H54 (cell line): Measurements from ENCODE around the gene REL.
"Not testable (repeated sequence)": the region's sequence is repeated elsewhere in the genome, so short reads cannot be mapped to it uniquely, and the experiment has no call there.

Experiments used
- DNase-seq: peaks from one replicate; pipeline ENCODE4 v3.0.0; 2011; ENCODE audit warnings: low spot score, mixed read lengths; ENCODE audit not compliant: insufficient read length
- FAIRE-seq: peaks from 3 replicates; lab custom pipeline; 2011; peaks lifted over from hg19 to GRCh38; lab: Jason Lieb, UNC
- POLR2A ChIP-seq: IDR thresholded peaks from 2 replicates; pipeline ENCODE4 v1.6.1; 2011; ENCODE audit warnings: low read depth, mild to moderate bottlenecking, low read length

The REL gene

DNA sequence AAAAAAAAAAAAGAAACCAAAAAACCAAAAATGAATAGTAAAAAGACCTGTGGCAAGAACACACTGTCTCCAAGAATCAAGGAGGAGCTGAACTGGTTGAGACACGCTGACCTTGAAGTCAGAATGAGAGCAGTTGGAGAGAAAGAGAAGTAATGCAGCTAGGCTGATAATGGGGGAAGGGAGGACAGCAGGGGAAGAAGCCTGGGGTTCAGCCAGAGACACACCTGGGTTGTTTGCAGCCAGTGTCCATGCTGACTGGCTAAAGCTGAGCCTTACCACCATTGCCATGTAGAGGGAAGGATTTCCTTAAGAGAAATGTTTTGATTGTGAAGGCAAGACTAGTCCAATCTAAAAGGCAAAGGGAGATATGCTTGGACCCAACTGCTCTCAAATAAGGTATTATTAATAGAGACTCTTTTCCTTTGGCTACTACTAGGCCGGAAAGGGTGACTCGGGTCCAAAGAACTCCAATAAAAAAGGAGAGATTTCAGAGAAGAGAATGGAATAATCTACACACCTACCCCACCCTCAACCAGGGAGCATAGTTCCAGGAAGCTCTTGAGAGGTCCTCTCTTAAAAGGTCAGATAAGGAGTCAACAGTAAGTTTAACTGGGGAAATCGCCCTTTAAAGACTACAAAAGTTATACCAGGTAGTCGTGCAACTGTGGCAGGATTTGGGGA is 25.2 kb upstream of the REL start:
- DNase-seq (no peak), FAIRE-seq (no peak)
- TF ChIP-seq POLR2A: no peak

DNA sequence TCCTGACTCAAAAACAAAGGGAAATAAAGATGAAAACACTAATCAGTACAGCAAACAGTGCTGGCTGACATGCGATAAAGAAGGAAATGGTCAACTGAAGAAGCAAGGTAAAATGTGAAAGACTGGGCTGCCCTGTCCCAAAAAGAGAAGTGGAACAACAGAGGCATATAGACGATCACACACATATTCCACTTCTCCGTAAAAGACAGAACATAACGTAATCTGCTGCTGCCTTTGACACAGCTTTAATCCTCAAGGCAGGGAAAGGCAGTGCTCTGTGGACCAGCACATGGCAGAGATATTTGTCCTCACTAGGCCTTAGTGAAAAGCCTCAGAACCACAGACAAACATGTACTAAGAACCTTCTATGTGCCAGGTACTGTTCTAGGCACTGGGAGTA is 24.3 kb upstream of the REL start:
- FAIRE-seq (no peak), DNase-seq (no peak)
- TF ChIP-seq POLR2A: no peak

DNA sequence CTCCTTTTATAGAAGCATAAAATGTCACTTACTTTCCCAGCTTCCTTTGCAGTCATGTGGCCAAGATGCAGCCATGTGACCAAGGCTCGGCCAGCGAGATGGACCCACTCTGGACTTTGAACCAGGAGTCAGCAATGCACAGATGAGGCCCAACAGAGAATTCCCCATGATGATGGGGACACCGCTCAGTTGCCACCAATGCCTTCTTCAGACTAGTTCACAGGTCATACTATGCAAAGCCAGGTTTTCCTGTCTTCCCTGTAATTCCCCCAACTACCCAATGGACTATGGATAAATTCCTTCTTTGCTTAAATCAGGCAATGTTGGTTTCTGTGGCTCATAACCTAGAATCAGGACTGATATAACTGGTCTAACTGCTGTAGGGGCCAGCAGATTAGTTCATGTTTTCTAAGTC is 22.5 kb upstream of the REL start:
- no peak for TF ChIP-seq POLR2A
- FAIRE-seq: no peak
- DNase-seq: no peak

DNA sequence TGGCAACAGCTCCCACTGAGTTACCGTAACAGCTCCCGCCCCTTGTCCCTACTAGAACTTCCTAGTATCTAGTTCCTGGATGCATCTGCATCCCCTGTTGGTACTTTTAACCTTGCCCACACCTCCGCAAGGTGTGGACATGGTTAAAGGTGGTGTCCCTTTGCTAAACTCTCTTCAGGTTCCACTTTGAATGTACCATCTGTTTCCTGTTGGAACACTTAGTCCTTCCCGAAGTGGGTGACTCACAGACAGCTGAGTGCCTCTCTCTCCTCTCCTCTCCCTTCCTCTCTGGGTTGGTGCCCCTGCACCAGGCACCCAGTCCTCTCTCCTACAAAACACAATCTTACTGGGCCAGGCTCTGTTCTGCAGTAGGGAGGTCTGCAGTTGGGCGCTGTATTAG is 19.6 kb upstream of the REL start:
- FAIRE-seq (no peak), DNase-seq (no peak)
- no peak for TF ChIP-seq POLR2A

DNA sequence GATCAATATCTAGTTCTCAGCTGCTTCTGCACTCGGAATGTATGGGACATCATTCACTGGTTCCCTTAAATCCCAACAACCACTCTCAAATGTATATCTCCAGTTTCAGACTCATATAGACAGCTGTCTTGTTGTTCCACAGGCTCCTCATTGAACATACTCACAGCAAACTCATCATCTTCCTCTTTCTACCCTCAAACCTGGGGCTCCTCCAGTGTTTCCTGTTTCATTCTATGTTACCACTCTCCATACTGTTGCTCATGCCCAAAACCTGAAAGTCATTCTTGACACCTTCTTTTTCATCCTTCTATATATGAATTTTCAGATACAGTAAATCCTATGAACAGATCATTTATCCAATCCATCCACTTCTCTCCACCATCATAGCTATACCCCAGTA is 18.7 kb upstream of the REL start:
- FAIRE-seq: no peak
- no peak for TF ChIP-seq POLR2A
- DNase-seq: no peak

DNA sequence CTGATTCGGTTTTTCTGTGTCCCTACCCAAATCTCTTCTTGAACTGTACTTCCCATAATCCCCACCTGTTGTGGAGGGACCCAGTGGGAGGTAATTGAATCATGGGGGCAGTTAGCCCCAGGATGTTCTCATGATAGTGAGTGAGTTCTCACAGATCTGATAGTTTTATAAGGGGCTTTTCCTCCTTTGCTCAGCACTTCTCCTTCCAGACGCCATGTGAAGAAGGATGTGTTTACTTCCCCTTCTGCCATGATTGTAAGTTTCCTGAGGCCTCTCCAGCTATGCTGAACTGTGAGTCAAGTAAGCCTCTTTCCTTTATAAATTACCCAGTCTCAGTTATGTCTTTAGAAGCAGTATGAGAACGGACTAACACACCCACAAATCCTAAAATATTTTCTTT is 16.0 kb upstream of the REL start:
- not testable (repeated sequence) for FAIRE-seq, DNase-seq

DNA sequence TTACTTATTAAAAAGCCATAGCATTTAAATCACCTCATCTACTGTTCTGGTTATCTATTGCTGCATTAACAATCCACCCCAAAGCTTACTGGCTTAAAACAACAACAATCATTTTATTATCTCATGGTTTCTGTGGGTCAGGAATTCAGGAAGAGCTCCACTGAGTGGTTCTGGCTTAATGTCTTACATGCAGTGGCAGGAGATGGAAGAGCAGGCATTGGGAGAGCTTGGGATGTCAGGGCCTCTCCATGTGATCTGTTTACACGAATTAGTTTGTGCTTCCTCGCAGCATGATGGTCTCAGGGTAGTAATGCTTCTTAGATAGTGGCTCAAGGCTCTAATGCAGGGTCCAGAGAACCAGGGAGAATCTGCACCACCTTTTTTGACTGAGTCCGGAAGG is 14.4 kb upstream of the REL start:
- no peak for TF ChIP-seq POLR2A
- FAIRE-seq: no peak
- no peak for DNase-seq

DNA sequence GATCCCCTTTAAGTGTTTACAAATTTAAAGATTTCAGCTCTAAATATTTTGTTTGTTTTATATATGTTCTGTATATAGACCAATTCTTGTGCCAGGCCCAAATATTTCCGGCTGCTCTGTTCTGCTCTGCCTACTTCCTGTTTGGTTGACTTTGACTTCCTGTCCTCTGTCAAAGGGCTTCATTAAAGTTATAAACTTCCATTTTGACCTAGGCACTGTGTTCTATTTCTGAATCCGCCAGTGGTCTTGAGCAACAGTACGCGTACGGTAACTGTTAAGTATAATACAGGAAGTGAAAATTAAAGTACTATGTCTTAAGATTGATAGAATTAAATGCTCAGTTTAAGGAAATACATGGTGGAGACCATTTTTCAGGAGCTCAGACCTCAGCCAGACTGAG is 13.5 kb upstream of the REL start:
- DNase-seq: no peak
- FAIRE-seq: no peak

DNA sequence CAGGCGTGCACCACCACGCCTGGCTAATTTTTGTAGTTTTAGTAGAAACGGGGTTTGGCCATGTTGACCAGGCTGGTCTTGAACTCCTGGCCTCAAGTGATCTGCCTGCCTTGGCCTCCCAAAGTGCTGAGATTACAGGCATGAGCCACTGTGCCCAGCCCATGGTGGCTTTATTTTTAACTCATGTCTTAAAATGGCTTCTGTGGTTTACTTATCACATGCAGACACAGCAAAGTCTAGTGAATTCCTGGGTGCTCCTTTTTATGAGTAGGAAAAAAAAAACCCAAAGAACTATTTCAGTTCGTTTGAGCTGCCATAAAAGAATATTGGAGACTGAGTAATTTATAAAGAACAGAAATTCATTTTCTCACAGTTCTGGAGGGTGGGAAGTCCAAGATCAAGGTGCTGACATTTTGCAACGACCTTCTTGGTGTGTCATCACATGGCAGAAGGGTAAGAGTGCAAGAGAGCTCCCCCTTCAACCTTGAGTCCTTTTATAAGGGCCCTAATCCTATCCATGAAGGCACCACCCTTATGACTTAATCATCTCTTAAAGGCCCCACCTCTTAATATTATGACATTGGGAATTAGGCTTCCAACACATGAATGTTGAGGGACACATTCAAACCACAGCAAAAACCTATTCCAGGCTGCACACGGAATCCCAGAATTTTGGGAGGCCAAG is 12.6 kb upstream of the REL start:
- DNase-seq (no peak), FAIRE-seq (no peak)
- no peak for TF ChIP-seq POLR2A

More for the DNA sequence above, 13.5 kb upstream of the REL start:
- no peak for TF ChIP-seq POLR2A

DNA sequence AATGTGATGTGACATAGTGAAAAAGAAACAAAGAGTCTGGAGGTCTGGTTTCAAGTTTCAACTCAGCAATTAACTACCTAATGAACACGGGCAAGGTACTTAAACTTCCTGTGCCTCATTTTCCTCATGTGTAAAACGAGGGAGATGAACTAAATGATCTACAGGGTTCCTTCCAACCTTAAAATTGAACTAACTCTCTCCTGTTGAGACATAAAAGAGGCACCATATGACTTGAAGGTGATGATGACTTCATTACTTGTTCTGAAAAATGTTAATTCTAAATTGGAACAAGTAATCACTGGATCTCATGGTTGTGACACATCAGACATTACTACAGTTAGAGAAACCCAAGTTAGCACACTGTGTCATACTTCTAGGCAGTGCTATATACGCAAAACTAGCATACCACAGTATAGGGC is 8.9 kb upstream of the REL start:
- FAIRE-seq (no peak), DNase-seq (no peak)
- no peak for TF ChIP-seq POLR2A

DNA sequence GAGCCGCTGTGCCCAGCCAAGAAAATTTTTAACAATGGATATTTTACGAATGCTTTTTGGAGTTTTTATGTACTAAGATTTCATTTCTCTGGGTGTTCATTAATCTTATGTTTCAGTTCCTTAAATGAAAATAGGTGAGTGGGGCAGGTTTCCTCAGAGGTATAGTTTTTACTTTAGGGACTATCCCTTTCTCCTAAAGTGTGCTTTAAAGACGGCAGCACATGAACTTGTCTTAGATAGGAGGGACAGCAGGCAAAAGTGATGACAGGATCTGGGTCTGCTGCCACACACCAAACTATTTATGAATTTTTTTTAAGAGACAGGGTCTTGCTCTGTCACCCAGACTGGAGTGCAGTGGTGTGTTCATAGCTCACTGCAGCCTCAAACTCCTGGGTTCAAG is 8.0 kb upstream of the REL start:
- no peak for FAIRE-seq
- DNase-seq: no peak
- no peak for TF ChIP-seq POLR2A

DNA sequence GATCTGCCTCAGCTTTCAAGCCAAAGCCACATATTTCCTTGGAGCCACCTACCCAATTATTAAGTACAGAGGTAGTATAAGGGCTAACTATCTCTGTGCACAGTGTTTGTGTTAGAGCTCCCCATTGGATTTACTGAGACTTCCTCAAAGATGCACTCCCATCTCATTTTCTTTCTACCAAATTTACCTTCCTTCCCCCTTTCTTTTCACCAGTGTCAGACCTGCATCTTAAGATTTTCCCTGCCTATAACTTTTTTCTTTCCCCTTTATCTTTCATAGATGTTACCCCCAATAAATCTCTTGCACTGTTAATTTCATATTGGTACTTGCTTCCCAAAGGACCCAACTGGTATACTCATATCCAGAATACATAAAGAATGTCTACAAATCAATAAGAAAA is 5.9 kb upstream of the REL start:
- FAIRE-seq (no peak), DNase-seq (no peak)
- TF ChIP-seq POLR2A: no peak

DNA sequence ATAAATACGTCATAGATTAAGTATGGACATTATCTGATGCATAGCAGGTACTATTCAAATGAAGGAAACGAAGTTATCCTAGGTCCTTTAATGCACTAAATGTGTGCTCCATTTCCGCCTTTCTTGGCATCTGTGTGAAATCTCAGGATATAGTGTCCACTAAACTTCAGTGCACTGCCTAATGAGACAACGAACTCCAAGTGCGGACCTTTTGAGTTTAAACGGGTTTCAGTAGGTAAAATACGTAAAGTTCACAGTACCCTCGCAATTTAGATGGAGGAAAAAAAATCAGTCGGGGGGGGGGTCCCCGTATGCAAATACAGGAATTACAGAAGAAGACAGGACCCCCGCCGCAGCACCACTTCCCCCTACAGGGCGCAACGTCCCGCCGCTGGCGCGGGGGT is 729 bp upstream of the REL start:
- no peak for TF ChIP-seq POLR2A
- no peak for DNase-seq
- no peak for FAIRE-seq

DNA sequence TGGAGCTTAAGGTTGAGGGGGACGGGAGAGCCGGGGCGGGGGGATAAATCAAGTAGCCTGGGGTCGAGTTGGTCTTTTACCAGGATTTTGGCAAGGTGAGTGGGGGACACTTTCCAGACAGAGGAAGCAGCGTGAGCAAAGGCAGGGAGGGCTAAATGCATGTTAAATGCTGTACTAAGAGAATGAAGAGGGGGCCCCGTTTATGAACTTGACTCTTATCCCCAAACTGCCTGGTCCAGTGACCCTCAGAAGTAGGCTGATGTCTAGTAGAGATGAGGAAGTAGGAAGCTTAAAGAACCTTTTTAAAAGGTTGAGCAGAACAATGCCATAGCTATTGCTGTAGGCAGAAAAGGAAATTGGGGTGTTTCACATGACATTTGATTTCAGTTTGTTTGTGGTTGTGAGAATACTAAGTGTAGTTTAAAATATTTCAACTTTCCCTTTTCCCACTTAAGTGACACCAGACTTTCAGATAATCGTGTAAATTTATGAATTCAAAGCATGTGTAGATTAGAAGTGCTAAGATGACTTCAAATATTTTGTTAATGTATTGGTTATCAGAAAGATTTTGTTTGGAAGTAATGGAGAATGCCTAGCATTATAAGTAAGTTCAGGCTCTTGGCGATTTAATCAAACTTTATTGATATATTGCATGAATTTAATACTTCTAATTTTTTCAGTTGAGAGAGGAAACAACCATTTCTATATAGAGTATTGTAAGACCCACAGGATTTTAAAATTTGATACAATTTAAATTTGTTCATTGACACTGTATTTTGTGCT is 1.8 kb downstream of the REL start:
- peak; percentile 75 for FAIRE-seq
- DNase-seq: no peak
- no peak for TF ChIP-seq POLR2A
